ENCODE data around the gene OR2L13.

- TF ChIP-seq EP300 (IDR thresholded peaks at IDR 0.05; ENCODE audit: borderline replicate concordance) (no peak), CEBPB (IDR thresholded peaks at IDR 0.05) (no peak), EGR1 (IDR thresholded peaks at IDR 0.05) (no peak), YY1 (IDR thresholded peaks at IDR 0.05; ENCODE audit: low read depth) (no peak), TAF1 (IDR thresholded peaks at IDR 0.05; ENCODE audit: low read depth) (no peak)
These were observed 39.7 kb upstream of the OR2L13 start for GRCh38 chr1:248055261-248055660.

All from Ishikawa (cell line).